Measurements from ENCODE around the gene RPL6.
"Not testable (repeated sequence)": the region's sequence is repeated elsewhere in the genome, so short reads cannot be mapped to it uniquely, and the experiment has no call there.

Gene RPL6

GRCh38 chr12:112418608-112419296 is 9.3 kb upstream of the RPL6 start, which contains the start of gene PTPN11:
TSS of gene PTPN11 (plus strand) at chr12:112418947. CDS start at chr12:112419112, 165 bp downstream.
- peak; percentile 70 for DNase-seq

- DNase-seq: no peak
Observed at GRCh38 chr12:112418273-112418607, 8.8 kb upstream of the RPL6 start.

- not testable (repeated sequence) for DNase-seq
Observed at GRCh38 chr12:112415457-112415856, 6.1 kb upstream of the RPL6 start.

GRCh38 chr12:112413855-112414625 is 4.6 kb upstream of the RPL6 start:
- no peak for DNase-seq

GRCh38 chr12:112409906-112410244 is 470 bp upstream of the RPL6 start:
- no peak for DNase-seq

GRCh38 chr12:112408621-112409020 is 784 bp downstream of the RPL6 start:
- no peak for DNase-seq

DNA sequence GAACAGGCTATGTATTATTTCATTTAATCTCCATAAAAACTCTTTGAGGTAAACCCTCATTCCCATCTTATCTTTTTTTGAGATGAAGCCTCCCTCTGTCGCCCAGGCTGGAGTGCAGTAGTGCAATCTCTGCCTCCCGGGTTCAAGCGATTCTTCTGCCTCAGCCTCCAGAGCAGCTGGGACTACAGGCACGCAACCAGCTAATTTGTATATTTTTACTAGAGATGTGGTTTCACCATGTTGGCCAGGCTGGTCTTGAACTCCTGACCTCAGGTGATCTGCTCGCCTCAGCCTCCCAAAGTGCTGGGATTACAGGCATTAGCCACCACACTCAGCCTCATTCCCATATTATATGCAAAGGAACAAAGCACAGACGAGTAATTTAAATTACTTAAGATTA is 1.7 kb downstream of the RPL6 start:
- not testable (repeated sequence) for DNase-seq

DNA sequence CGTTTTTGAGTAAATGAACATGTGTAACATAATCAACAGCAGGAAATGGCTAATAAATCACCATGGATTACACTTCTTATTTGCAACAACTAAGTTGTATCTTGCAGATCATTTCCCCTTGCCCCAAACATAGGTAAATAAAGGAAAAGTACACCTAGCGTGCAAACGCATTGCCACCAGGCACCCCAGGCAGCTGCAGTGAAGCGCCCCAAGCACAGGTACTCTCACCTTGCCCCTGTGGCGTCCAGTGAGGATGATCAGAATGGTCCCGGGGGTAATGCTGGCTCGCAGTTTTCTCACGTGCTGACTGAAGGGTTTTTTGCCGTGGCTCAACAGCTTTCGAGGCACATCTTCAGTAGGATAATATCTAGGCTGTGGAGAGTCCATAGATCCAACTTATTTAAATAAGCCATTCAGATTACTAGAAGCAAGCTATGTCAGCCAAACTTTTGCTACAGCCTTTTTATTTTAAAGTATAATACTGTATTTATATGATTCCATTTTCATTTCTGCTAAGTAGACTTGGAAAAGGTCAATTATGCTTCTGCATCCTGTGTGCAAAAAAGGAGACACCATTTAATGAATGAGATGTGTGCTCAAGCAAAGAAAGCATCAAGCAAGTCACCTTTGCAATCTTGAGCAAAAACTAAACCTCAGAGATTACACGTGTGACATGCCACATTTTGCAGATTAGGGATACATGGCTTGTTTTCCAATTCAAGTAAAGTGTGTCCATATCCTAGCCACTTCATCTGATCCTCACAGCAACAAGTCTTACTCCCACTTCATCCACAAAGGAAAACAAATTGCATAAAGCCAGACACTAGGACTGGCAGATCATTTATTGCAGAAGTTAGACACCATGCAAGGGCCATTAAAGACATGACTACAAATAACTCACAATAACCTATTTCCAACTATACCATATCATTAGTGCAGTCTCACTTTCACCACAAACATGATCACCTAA is 2.6 kb downstream of the RPL6 start:
- DNase-seq: no peak

GRCh38 chr12:112401903-112402498 is 7.4 kb downstream of the RPL6 start:
- no peak for DNase-seq

GRCh38 chr12:112401054-112401453 is 8.4 kb downstream of the RPL6 start:
- no peak for DNase-seq

DNA sequence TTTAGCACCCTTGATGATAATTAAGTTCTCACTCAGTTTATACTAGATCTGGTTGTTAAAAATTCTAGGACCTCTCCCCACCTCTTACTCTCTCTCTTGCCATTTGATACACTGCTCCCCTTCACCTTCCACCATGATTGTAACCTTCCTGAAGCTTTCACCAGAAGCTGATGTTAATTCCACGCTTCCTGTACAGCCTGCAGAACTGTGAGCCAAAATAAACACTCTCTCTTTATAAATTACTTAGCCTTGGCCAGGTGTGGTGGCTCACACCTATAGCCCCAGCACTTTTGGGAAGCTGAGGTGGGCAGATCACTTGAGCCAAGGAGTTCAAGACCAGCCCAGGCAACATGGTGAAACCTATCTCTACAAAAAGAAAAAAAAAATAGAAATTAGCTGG is 16.1 kb downstream of the RPL6 start:
- DNase-seq: no peak

GRCh38 chr12:112389922-112390654 is 19.3 kb downstream of the RPL6 start:
- not testable (repeated sequence) for DNase-seq

GRCh38 chr12:112389228-112389627 is 20.2 kb downstream of the RPL6 start:
- no peak for DNase-seq

DNA sequence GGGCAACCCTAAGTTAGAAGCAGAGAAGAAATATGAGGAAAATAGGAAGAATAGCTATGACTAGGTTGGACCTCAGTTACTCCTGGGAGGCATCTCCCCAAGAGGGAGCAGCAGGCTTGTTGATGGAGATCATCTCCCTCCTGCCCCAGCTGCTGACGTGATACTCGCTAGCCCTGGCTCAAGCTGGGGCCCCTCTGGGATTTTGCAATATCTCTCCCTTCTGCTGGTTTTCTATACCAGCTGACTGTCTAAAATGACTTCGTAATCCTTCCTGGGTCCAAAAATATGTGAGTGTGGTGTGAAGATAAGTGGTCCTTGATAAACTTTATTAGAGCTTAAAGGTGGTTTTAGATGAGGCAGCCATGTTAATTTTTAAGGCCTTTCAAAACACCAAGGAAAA is 22.7 kb downstream of the RPL6 start:
- no peak for DNase-seq

GRCh38 chr12:112382866-112383265 is 26.5 kb downstream of the RPL6 start:
- no peak for DNase-seq

DNA sequence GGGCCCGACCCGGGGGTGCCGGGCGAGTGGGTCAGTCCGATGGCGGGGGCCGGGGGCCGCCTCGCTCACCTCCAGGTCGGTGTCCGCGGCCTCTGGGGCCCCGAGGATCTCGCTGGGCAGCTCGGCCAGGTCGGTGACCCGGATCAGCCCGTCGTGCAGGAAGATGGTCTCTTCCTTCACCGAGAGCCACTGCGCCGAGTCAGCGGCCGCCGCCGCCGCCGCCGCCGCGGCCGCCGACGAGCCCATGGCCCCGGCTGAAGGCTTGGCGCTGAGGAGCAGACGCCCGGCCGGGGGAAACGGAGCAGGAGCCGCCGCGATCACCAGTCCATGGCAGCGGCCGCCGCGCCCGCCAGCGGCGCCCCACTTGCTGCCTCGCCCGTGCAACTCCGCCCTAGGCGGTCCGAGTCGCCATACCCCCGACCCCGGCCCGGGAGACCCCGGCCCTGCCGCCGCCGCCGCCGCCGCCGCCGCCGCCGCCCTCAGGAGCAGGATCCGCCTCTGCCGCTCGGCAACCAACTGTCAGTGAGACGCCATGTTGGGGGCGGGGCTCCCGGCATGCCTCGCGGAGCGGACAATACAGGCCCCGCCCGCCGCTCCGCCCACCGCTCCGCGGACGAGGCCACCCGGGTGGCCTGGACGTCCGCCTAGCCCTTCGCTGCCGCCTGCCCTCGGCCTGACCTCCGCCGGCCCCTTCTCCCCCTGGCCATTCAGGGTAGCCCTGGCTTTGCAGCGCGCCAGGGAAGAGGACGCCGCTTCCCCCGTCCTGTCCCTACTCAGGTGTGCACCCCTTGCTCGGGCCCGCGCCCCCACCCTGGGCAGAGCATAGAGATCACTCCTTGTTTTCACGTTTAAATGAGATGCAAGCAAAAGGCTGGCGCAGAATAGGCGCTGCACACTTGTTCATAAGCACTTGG is 27.3 kb downstream of the RPL6 start, which contains the start of gene HECTD4:
Gene HECTD4 (minus strand): TSS at position 549 of the 914 bp plus-strand sequence. CDS start 303 bp downstream, at position 246.
- peak; percentile 91 for DNase-seq

DNA sequence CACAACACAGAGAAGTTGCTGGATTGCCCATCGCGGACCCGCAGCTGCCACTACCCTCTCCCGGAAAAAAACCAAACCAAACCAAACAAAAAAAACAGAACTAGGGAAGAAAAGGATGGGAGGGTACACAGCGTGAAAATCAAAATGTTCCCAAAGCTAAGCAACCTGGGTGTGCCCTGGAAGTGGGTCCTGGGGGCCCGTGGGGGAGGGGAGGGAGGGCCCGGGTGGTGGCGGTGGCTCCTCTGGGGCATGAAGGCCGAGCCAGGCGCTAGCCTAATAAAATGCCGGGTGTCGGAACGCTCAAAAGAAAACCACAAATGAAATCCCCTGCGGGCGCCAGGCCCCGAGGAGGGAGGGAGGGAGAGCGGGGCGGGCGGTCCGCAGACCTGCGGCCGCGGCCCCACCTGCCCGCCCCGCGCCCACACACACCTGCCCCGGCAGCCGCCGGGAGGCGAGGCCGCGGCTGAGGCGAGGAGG is 28.0 kb downstream of the RPL6 start:
- no peak for DNase-seq

DNA sequence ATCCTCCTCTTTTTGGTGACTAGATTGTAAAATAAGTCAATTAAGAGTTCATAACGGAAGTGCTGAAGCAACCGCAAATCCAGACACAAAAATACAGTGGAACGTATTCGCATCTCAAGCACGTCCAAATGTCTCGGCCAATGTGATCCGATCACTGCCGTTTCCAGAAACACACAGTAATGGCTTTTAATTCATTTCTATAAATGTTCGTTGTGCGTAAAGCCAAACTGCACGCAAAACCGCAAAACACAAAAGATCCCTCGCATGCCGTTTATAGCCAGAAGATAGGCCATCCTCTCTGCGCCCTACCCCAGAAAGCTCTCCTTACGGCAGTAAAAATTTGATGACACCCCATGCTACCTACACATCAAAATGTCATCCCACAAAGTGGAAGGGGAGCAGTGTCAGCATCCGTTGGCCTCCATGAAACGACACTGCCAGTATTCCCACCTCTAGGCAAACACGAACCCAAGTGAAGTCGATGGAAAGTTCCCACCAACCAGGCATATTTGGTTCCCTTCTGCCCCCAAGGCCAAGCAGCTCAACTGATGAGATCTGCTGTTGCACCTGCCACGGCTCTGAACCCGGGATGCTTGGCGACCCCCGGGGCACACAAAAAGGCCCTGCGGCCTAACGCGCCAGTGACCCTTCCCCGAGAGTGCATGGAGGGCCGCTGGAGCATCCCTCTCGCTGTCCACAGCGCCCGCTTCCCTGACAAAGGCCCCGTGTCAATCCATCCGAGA is 28.6 kb downstream of the RPL6 start:
- DNase-seq: no peak

- DNase-seq: no peak
Observed at GRCh38 chr12:112375105-112375504, 34.3 kb downstream of the RPL6 start.

DNA sequence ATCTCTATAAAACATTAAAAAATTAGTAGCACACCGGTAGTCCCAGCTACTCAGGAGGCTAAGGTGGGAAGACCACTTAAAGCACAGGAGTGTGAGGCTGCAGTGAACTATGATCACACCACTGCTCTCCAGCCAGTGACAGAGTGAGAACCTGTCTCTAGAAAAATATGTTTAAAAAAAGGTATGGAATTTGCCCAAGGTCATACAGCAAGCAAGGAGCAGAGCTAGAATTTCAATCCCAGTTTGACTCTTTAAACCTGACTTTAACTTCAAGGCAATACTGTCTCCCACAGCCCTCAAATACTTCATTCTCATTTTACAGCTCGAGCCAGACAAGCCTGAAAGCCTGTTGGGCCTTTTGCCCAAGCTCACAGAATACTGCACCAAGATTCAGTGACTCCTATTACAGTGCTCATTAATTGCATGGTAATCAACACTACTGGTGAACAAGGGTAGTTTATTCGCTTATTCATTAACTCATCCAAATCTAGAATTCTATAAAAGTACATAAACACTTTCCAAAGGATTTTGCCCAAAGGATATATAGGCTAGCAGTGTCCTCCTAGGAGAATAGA is 35.2 kb downstream of the RPL6 start:
- no peak for DNase-seq
